ENCODE measurements around the gene FOXI1.
"Not testable (repeated sequence)": the region's sequence is repeated elsewhere in the genome, so short reads cannot be mapped to it uniquely, and the experiment has no call there.

The FOXI1 gene

GRCh38 chr5:170132269-170132975 is 26.7 kb downstream of the FOXI1 start:
- no peak for DNase-seq

- DNase-seq, result no peak
Measured at GRCh38 chr5:170132976-170133448, 27.3 kb downstream of the FOXI1 start.

- DNase-seq, result no peak
Measured at GRCh38 chr5:170135796-170136490, 30.2 kb downstream of the FOXI1 start.

- DNase-seq, result no peak
Measured at GRCh38 chr5:170136506-170136905, 30.8 kb downstream of the FOXI1 start.

GRCh38 chr5:170137694-170138214 is 32.1 kb downstream of the FOXI1 start:
- DNase-seq, result no peak

GRCh38 chr5:170138273-170138672 is 32.6 kb downstream of the FOXI1 start:
- DNase-seq, result no peak

GRCh38 chr5:170139786-170140335 is 34.2 kb downstream of the FOXI1 start:
- DNase-seq, result no peak

- DNase-seq, result not testable (repeated sequence)
Measured at GRCh38 chr5:170141196-170141595, 35.5 kb downstream of the FOXI1 start.

- no peak for DNase-seq
Measured at GRCh38 chr5:170141636-170142035, 35.9 kb downstream of the FOXI1 start.

GRCh38 chr5:170142196-170142595 is 36.5 kb downstream of the FOXI1 start:
- DNase-seq, result no peak

- DNase-seq, result no peak
Measured at GRCh38 chr5:170143091-170143490, 37.4 kb downstream of the FOXI1 start.

GRCh38 chr5:170143710-170144109 is 38.0 kb downstream of the FOXI1 start:
- DNase-seq, result no peak

GRCh38 chr5:170144286-170145023 is 38.8 kb downstream of the FOXI1 start:
- DNase-seq, result no peak

GRCh38 chr5:170145462-170145861 is 39.8 kb downstream of the FOXI1 start:
- no peak for DNase-seq

- DNase-seq, result no peak
Measured at GRCh38 chr5:170147051-170147752, 41.5 kb downstream of the FOXI1 start.

GRCh38 chr5:170147753-170148264 is 42.1 kb downstream of the FOXI1 start:
- DNase-seq, result no peak

- no peak for DNase-seq
Measured at GRCh38 chr5:170148430-170149205, 42.9 kb downstream of the FOXI1 start.

- no peak for DNase-seq
Measured at GRCh38 chr5:170149206-170149515, 43.5 kb downstream of the FOXI1 start.

- DNase-seq, result no peak
Measured at GRCh38 chr5:170150713-170151096, 45.0 kb downstream of the FOXI1 start.

- no peak for DNase-seq
Measured at GRCh38 chr5:170151097-170151831, 45.6 kb downstream of the FOXI1 start.

GRCh38 chr5:170152767-170153166 is 47.1 kb downstream of the FOXI1 start:
- DNase-seq, result no peak

Data from activated CD4-positive, alpha-beta T cell treated with anti-CD3 and anti-CD28 coated beads for 1 hour (primary cell).